GM12878 (cell line): ENCODE results near the gene FNDC3A. TPM values are rescaled to one million over a fixed set of nuclear protein-coding genes. Genes with fewer than 3 reads are reported as not detected.

Experiments used
- BMI1 ChIP-seq: fragments of 450-650 bp; IDR thresholded peaks from 2 replicates; pipeline ENCODE4 v1.6.1; 2016; ENCODE audit warnings: mild to moderate bottlenecking, moderate library complexity, borderline replicate concordance
- BRCA1 ChIP-seq: IDR thresholded peaks from 2 replicates; pipeline ENCODE4 v1.6.1; 2011; ENCODE audit warnings: low read depth, low read length, improper control_type of control experiment
- CHD1 ChIP-seq: IDR thresholded peaks from 2 replicates; pipeline ENCODE4 v1.6.1; 2012; ENCODE audit warnings: low read depth, low read length, improper control_type of control experiment
- CREB1 ChIP-seq: IDR thresholded peaks from 2 replicates; pipeline ENCODE4 v1.6.1; 2012; ENCODE audit warnings: low read depth, mild to moderate bottlenecking, inconsistent platforms
- CREM ChIP-seq: IDR thresholded peaks from 2 replicates; pipeline ENCODE4 v1.6.1; 2014; ENCODE audit warnings: antibody characterized with exemption, low read depth
- CTCF ChIP-seq, 3 experiments: IDR thresholded peaks in 2 of 3; conservative IDR thresholded peaks in 1 of 3; 2 replicates each; pipeline ENCODE4 v1.5.1; 2011; ENCODE audit warnings: low read depth in 3 of 3, low read length in 3 of 3, mild to moderate bottlenecking in 3 of 3, control low read depth in 2 of 3, moderate library complexity in 2 of 3, inconsistent platforms in 1 of 3, mixed read lengths in 1 of 3; ENCODE audit not compliant: control insufficient read depth in 2 of 3, insufficient read depth in 1 of 3; ENCODE audit errors: extremely low read depth in 1 of 3
- EGR1 ChIP-seq, 2 experiments: IDR thresholded peaks; 1 replicate in 1 of 2; 2 replicates in 1 of 2; pipeline ENCODE4 v1.6.1; 2011 to 2012; ENCODE audit warnings: low read depth in 2 of 2, low read length in 2 of 2, borderline replicate concordance in 1 of 2, mild to moderate bottlenecking in 1 of 2, moderate library complexity in 1 of 2
- ELK1 ChIP-seq: IDR thresholded peaks from 2 replicates; pipeline ENCODE4 v1.6.1; 2012; ENCODE audit warnings: low read depth, low read length, improper control_type of control experiment
- ESRRA ChIP-seq: IDR thresholded peaks from 2 replicates; pipeline ENCODE4 v1.6.1; 2012; ENCODE audit warnings: mild to moderate bottlenecking, low read length, improper control_type of control experiment
- ETV6 ChIP-seq, 2 experiments: fragments of 450-650 bp in 1 of 2; IDR thresholded peaks in 1 of 2; conservative IDR thresholded peaks in 1 of 2; 2 replicates each; pipeline ENCODE4 v1.6.1; 2014; ENCODE audit warnings: antibody characterized with exemption in 1 of 2, borderline replicate concordance in 1 of 2, low read depth in 1 of 2, mild to moderate bottlenecking in 1 of 2, moderate library complexity in 1 of 2
- FOXK2 ChIP-seq: fragments of 450-650 bp; IDR thresholded peaks from 2 replicates; pipeline ENCODE4 v1.6.1; 2017; ENCODE audit warnings: mild to moderate bottlenecking, moderate library complexity
- FOXM1 ChIP-seq: IDR thresholded peaks from 2 replicates; pipeline ENCODE4 v1.6.1; 2012; ENCODE audit warnings: low read depth, mild to moderate bottlenecking, inconsistent platforms, low read length, moderate library complexity
- JUNB ChIP-seq: IDR thresholded peaks from 2 replicates; pipeline ENCODE4 v1.6.1; 2016; ENCODE audit warnings: antibody characterized with exemption, mild to moderate bottlenecking
- NBN ChIP-seq: fragments of 450-650 bp; IDR thresholded peaks from 2 replicates; pipeline ENCODE4 v1.6.1; 2016
- PKNOX1 ChIP-seq: fragments of 450-650 bp; IDR thresholded peaks from 2 replicates; pipeline ENCODE4 v1.6.1; 2016; ENCODE audit warnings: mild to moderate bottlenecking
- POU2F2 ChIP-seq: IDR thresholded peaks from 3 replicates; pipeline ENCODE4 v1.6.1; 2011; ENCODE audit warnings: low read depth, mild to moderate bottlenecking, low read length, borderline replicate concordance
- RUNX3 ChIP-seq: IDR thresholded peaks from 2 replicates; pipeline ENCODE4 v1.6.1; 2012; ENCODE audit warnings: low read length, inconsistent platforms
- SKIL ChIP-seq: fragments of 450-650 bp; IDR thresholded peaks from 2 replicates; pipeline ENCODE4 v1.6.1; 2017; ENCODE audit warnings: mild to moderate bottlenecking, low read depth, inconsistent platforms; ENCODE audit not compliant: poor library complexity, severe bottlenecking
- SUPT20H ChIP-seq: IDR thresholded peaks from 2 replicates; pipeline ENCODE4 v1.6.1; 2011; ENCODE audit warnings: low read depth, mild to moderate bottlenecking, low read length, moderate library complexity, borderline replicate concordance; ENCODE audit not compliant: control insufficient read depth
- SUZ12 ChIP-seq: fragments of 200-600 bp; sonication (generic); IDR thresholded peaks from one replicate; pipeline ENCODE4 v1.6.1; 2018; ENCODE audit warnings: antibody characterized with exemption, mild to moderate bottlenecking; ENCODE audit not compliant: unreplicated experiment
- ZNF687 ChIP-seq: fragments of 450-650 bp; IDR thresholded peaks from 2 replicates; pipeline ENCODE4 v1.6.1; 2017; ENCODE audit warnings: mild to moderate bottlenecking, moderate library complexity
- polyA plus RNA-seq, 11 experiments: library from polyadenylated mRNA; depleted of rRNA in 4 of 11; unstranded in 6 of 11; stranded (reverse) in 5 of 11; fragments of >200 nt; fragmentation: Nextera tagmentation in 4 of 11; fragmentation: Illumina TruSeq in 1 of 11; extraction: Ambion mirVana in 4 of 11; extraction: Trizol in 1 of 11; gene quantifications; 1 replicate in 1 of 11; 2 replicates in 10 of 11; pipeline versions ENCODE4 v1.2.1 to v1.2.3, GENCODE V29; 2011 to 2016; ENCODE audit warnings: inconsistent platforms in 2 of 11, missing spikeins in 2 of 11, low read depth in 1 of 11
- total RNA-seq, 4 experiments: library from RNA; depleted of rRNA in 3 of 4; stranded (reverse); fragments of >200 nt in 3 of 4; fragmentation: Illumina TruSeq in 1 of 4; extraction: Trizol in 1 of 4; gene quantifications; 2 replicates each; pipeline versions ENCODE4 v1.2.1 to v1.2.3, GENCODE V29; 2013 to 2021

FNDC3A gene
- total and polyA plus RNA-seq, 10 of the 15 experiments (the other 5 are each of a cell fraction or from before 2014, with no cell fraction given): 6.3 to 46.4 (median 22.8) TPM

GRCh38 chr13:48994706-48995105 lies 19.0 kb downstream of the FNDC3A start (continued):
- TF ChIP-seq PKNOX1 (no peak), ELK1 (no peak), CHD1 (no peak), CTCF (IDR thresholded peaks at IDR 0.05 in 2 of 3, conservative IDR thresholded peaks at IDR 0.05 in 1 of 3; ENCODE audit: control insufficient read depth in 2 of 3, extremely low read depth in 1 of 3, insufficient read depth in 1 of 3, low read depth in 3 of 3, low read length in 3 of 3) (no peak), FOXK2 (no peak), BMI1 (no peak), ETV6 (conservative IDR thresholded peaks at IDR 0.05 in 1 of 2, IDR thresholded peaks at IDR 0.05 in 1 of 2; ENCODE audit: borderline replicate concordance in 1 of 2, low read depth in 1 of 2) (peak in 1 of 2 experiments; percentile 37; a peak in 1 of 4 replicates), POU2F2 (no peak), FOXM1 (peak; percentile 86; the same call in 1 of the 2 replicates), BRCA1 (no peak), JUNB (peak; percentile 80), EGR1 (IDR thresholded peaks at IDR 0.05; ENCODE audit: borderline replicate concordance in 1 of 2, low read depth in 2 of 2, low read length in 2 of 2) (no peak), SUZ12 (no peak), NBN (peak; percentile 58; the same call in 1 of the 2 replicates), ZNF687 (no peak), CREB1 (peak; percentile 19; the same call in 1 of the 2 replicates), SUPT20H (no peak), ESRRA (no peak), RUNX3 (peak; percentile 85), SKIL (peak; percentile 67), CREM (peak; percentile 80)
